HepG2 (cell line): ENCODE measurements around the gene ANKRD42. TPM values are rescaled to one million over a fixed set of nuclear protein-coding genes. Genes with fewer than 3 reads are reported as not detected.

Source experiments
- ATAC-seq: fragments of 200-7000 bp; cut with Tn5 transposase; 3 replicates; pipeline ENCODE4 v1.9.1; 2020; ENCODE audit warnings: mild to moderate bottlenecking, moderate library complexity
- BruUV-seq: library from RNA; stranded (reverse); fragments of 400-500 nt; replicated peaks from 2 replicates; lab custom pipeline; 2021; lab: Mats Ljungman, UMichigan
- CTCF ChIA-PET: fragments of 300-600 bp; formaldehyde crosslinking; extraction: SDS; loops from one replicate; lab custom pipeline; 2021; ENCODE audit warnings: low total read pairs, inconsistent platforms, low intra/inter-chr PET ratio; lab: Yijun Ruan, JAX
- POLR2A ChIA-PET: fragments of 350-600 bp; sonication (Branson Sonifier 250); formaldehyde crosslinking; loops from one replicate; lab custom pipeline; 2020; ENCODE audit warnings: antibody characterized with exemption, inconsistent platforms; lab: Yijun Ruan, JAX
- DNase-seq: peaks from one replicate; pipeline ENCODE4 v3.0.0-alpha.2; 2015; ENCODE audit warnings: low spot score
- FAIRE-seq: peaks from 3 replicates; lab custom pipeline; 2011; peaks lifted over from hg19 to GRCh38; lab: Jason Lieb, UNC
- H2AFZ ChIP-seq: one replicate; pipeline ENCODE4 v1.6.1; 2011; ENCODE audit warnings: low read length, inconsistent platforms
- H3K27ac ChIP-seq: fragments of 300-600 bp; 3 replicates; pipeline ENCODE4 v1.8.0; 2011; ENCODE audit warnings: mixed run types, mild to moderate bottlenecking, mixed read lengths, low read length, inconsistent platforms; ENCODE audit not compliant: insufficient read depth; ENCODE audit errors: extremely low read length
- H3K27me3 ChIP-seq, 2 experiments: fragments of 200-600 bp in 1 of 2; 2 replicates in 1 of 2; 3 replicates in 1 of 2; pipeline versions ENCODE4 v1.6.0 to v1.8.0; 2011; ENCODE audit warnings: low read length in 2 of 2, mild to moderate bottlenecking in 2 of 2, moderate library complexity in 2 of 2, inconsistent platforms in 1 of 2; ENCODE audit not compliant: insufficient read depth in 2 of 2, control insufficient read depth in 1 of 2
- H3K36me3 ChIP-seq, 2 experiments: fragments of 200-600 bp in 1 of 2; replicated peaks in 1 of 2; 2 replicates in 1 of 2; 3 replicates in 1 of 2; pipeline versions ENCODE4 v1.5.1 to v1.8.0; 2011; ENCODE audit warnings: low read length in 2 of 2, inconsistent platforms in 1 of 2; ENCODE audit not compliant: insufficient read depth in 2 of 2, control insufficient read depth in 1 of 2
- H3K4me1 ChIP-seq: 2 replicates; pipeline ENCODE4 v1.5.1; 2012; ENCODE audit warnings: low read length, inconsistent platforms; ENCODE audit not compliant: insufficient read depth
- H3K4me2 ChIP-seq: 2 replicates; pipeline ENCODE4 v1.6.0; 2011; ENCODE audit warnings: low read depth, low read length, inconsistent platforms
- H3K4me3 ChIP-seq, 3 experiments: fragments of 200-600 bp in 1 of 3; sonication (generic), shearing (Covaris generic) in 1 of 3; replicated peaks in 1 of 3; 2 replicates each; pipeline ENCODE4 v1.5.1; 2011 to 2016; ENCODE audit warnings: low read length in 3 of 3, inconsistent platforms in 2 of 3, low read depth in 2 of 3, mild to moderate bottlenecking in 2 of 3, control low read depth in 1 of 3, mixed read lengths in 1 of 3; ENCODE audit not compliant: insufficient read depth in 1 of 3
- H3K79me2 ChIP-seq: one replicate; pipeline ENCODE4 v1.6.1; 2011; ENCODE audit warnings: low read length, inconsistent platforms; ENCODE audit not compliant: insufficient read depth
- H3K9ac ChIP-seq: 2 replicates; pipeline ENCODE4 v1.6.0; 2011; ENCODE audit warnings: mild to moderate bottlenecking, low read depth, low read length, inconsistent platforms; ENCODE audit not compliant: insufficient read depth
- H3K9me3 ChIP-seq: 2 replicates; pipeline ENCODE4 v1.5.1; 2012; ENCODE audit warnings: mild to moderate bottlenecking, low read length
- H4K20me1 ChIP-seq: 2 replicates; pipeline ENCODE4 v1.6.0; 2011; ENCODE audit warnings: inconsistent platforms, mild to moderate bottlenecking, low read length, moderate library complexity; ENCODE audit not compliant: insufficient read depth
- HOXA9 ChIP-seq: sonication (generic); formaldehyde crosslinking; IDR thresholded peaks from 2 replicates; pipeline ENCODE4 v1.8.1; 2022; ENCODE audit warnings: missing genetic modification reagents, mild to moderate bottlenecking, moderate library complexity, borderline replicate concordance
- LCORL ChIP-seq, 2 experiments: fragments of 450-650 bp in 1 of 2; sonication (generic) in 1 of 2; formaldehyde crosslinking in 1 of 2; IDR thresholded peaks; 2 replicates each; pipeline versions ENCODE4 v1.5.0 to v1.6.1; 2017 to 2020; ENCODE audit warnings: antibody characterized with exemption in 1 of 2, missing genetic modification reagents in 1 of 2
- NFKBIZ ChIP-seq: IDR thresholded peaks from 2 replicates; pipeline ENCODE4 v1.6.1; 2018; ENCODE audit warnings: missing genetic modification reagents, missing compliant biosample characterization
- PRMT3 ChIP-seq: sonication (generic); formaldehyde crosslinking; IDR thresholded peaks from 2 replicates; pipeline ENCODE4 v1.8.1; 2022; ENCODE audit warnings: low read depth, mild to moderate bottlenecking, moderate library complexity, missing genetic modification reagents, borderline replicate concordance
- YEATS4 ChIP-seq: sonication (generic); formaldehyde crosslinking; IDR thresholded peaks from 2 replicates; pipeline ENCODE4 v1.4.0; 2020; ENCODE audit warnings: missing genetic modification reagents, borderline replicate concordance
- ZSCAN20 ChIP-seq: sonication (generic); formaldehyde crosslinking; IDR thresholded peaks from 2 replicates; pipeline ENCODE4 v1.4.0; 2020; ENCODE audit warnings: missing genetic modification reagents, mild to moderate bottlenecking, borderline replicate concordance
- ZSCAN21 ChIP-seq: sonication (generic); formaldehyde crosslinking; IDR thresholded peaks from 2 replicates; pipeline ENCODE4 v1.8.0; 2022; ENCODE audit warnings: mild to moderate bottlenecking, missing genetic modification reagents, moderate library complexity, borderline replicate concordance
- WGBS: methylation state at CpG from one replicate; pipeline ENCODE4 v1.1.6; 2017; ENCODE audit warnings: low lambda C conversion rate; 5-methylcytosine and 5-hydroxymethylcytosine counted together
- in situ Hi-C: cut with HindIII; loops from 2 replicates; pipeline ENCODE4 v1.10.0; 2017; ENCODE audit warnings: low pct_unique_long_range_greater_than_20kb; ENCODE audit not compliant: extremely low pct_ligation_motif_present
- intact Hi-C: fragments of 100-400 bp; cut with micrococcal nuclease; formaldehyde crosslinking; loops from one replicate; pipeline ENCODE4 v1.10.0; 2022; ENCODE audit not compliant: unreplicated experiment
- polyA plus RNA-seq, 8 experiments: library from polyadenylated mRNA; depleted of rRNA in 3 of 8; stranded (reverse) in 7 of 8; unstranded in 1 of 8; fragments of >200 nt; fragmentation: Illumina TruSeq in 4 of 8; extraction: Trizol in 4 of 8; gene quantifications; 2 replicates each; pipeline versions ENCODE4 v1.2.1 to v1.2.3, GENCODE V29; 2011 to 2016; ENCODE audit warnings: low read depth in 4 of 8, missing spikeins in 1 of 8, mixed read lengths in 1 of 8; ENCODE audit not compliant: insufficient read depth in 1 of 8
- total RNA-seq, 5 experiments: library from RNA; depleted of rRNA; stranded (reverse); fragments of >200 nt; fragmentation: Illumina TruSeq; extraction: Trizol; gene quantifications; 2 replicates each; pipeline ENCODE4 v1.2.3, GENCODE V29; 2016; ENCODE audit warnings: low read depth in 1 of 5
- TF ChIP-seq, protein P1 (sequence below): sonication (generic); formaldehyde crosslinking; conservative IDR thresholded peaks from 2 replicates; pipeline ENCODE4 v1.4.0; 2020; ENCODE audit warnings: mild to moderate bottlenecking, missing genetic modification reagents, moderate library complexity
- TF ChIP-seq, protein P2 (sequence below): sonication (generic); formaldehyde crosslinking; IDR thresholded peaks from 2 replicates; pipeline ENCODE4 v1.8.0; 2022; ENCODE audit warnings: mild to moderate bottlenecking, missing genetic modification reagents, borderline replicate concordance
- TF ChIP-seq, protein P3 (sequence below): IDR thresholded peaks from 2 replicates; pipeline ENCODE4 v1.6.1; 2016
- TF ChIP-seq, protein P4 (sequence below): sonication (generic); formaldehyde crosslinking; IDR thresholded peaks from 2 replicates; pipeline ENCODE4 v1.5.0; 2020; ENCODE audit warnings: mild to moderate bottlenecking, missing genetic modification reagents, moderate library complexity

ANKRD42 gene
- total and polyA plus RNA-seq, 2 of the 13 experiments (the other 11 are each of a cell fraction or from before 2014, with no cell fraction given) = 2.2 to 3.7 TPM

DNA sequence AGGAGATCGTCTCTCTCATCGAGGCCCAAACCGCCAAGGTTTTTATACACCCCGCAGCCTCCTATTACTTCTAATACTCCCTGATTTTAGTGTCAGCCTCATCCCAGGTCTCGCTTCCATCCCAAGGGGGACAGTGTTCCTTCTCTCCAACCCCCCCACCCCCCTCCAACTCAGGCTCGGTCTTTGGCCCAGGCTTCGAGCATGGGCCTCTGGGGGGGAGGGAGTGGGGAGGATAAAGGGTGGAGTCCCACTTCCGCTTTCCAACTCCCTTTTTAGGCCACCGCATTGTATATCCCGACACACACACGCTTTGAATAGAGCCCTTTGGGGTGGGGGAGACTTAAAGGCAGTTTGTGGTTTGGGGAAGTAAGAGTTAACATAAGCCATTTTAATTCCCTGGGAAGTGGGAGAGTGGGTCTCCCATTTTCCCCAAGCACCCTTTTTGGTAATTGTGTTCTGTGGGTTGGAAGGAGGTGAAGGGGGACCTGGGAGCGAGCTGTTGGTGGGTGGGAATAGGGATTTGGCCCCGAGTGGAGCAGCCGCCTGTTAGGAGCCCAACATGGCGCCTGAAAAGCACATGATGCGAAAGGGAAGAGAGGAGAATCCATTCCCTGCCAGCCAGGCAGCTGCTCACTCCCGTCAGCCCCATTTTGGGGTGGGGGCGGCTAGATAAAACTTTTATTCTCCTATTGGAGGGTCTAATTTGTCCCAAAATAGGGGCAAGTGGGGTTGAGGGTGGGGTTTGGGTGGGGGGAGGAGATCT, 35.7 kb upstream of the ANKRD42 start:
- TSS peak; percentile 39 for BruUV-seq
- peaks cover 43% of the 10 kb centered on the region for H3K4me1 ChIP-seq
- intact Hi-C loops = loop anchor here (2.0 to 5.0 kb wide), 2 partner anchors 65 to 150 kb away; no protein-coding TSS in a partner anchor
- ChIA-PET CTCF (no interaction called here), POLR2A (interaction anchor here (0.7 to 2.7 kb wide), 26 partner anchors 11 to 257 kb away, joined by 3 to 67 read pairs (median 8); partner anchors contain the start of genes ANKRD42, CCDC90B, DDIAS and PRCP)
- H3K27me3 ChIP-seq = no peaks in the 10 kb centered on the region; a peak in 1 of 5 replicates
- no peaks in the 10 kb centered on the region; a peak in 2 of 5 replicates for H3K36me3 ChIP-seq
- H3K27ac ChIP-seq = peak overlapping the region; percentile 94
- FAIRE-seq = no peak
- peak; percentile 12 for ATAC-seq
- whole genome bisulfite sequencing = under 1% methylated on average over 18 of the region's 18 CpGs
- H3K4me3 ChIP-seq = peak overlapping the region; percentile 79 to 100 (median 93)
- peaks cover 55% of the 10 kb centered on the region for H3K79me2 ChIP-seq
- DNase-seq = peak; percentile 39
- peaks cover 33% of the 10 kb centered on the region for H4K20me1 ChIP-seq
- in situ Hi-C loops = loop anchor here (5.0 kb wide), 1 partner anchor 70 kb away; no protein-coding TSS in a partner anchor
- H3K9me3 ChIP-seq = no peaks in the 10 kb centered on the region
- no peak overlapping the region for H2AFZ ChIP-seq
- H3K9ac ChIP-seq = peak overlapping the region; percentile 96
- peak overlapping the region; percentile 83 for H3K4me2 ChIP-seq
- TF ChIP-seq NFKBIZ (CRISPR knock-in tag) (no peak), ZSCAN21 (CRISPR knock-in tag) (peak; percentile 2; the same call in 1 of the 2 replicates), HOXA9 (CRISPR knock-in tag) (0 out of 2 replicates have a peak, but pooled peaks have one; percentile 5), ZSCAN20 (CRISPR knock-in tag) (no peak), LCORL (IDR thresholded peaks at IDR 0.05) (no peak), LCORL (CRISPR knock-in tag; IDR thresholded peaks at IDR 0.05) (peak; percentile 29; the same call in 1 of the 2 replicates), PRMT3 (CRISPR knock-in tag) (0 out of 2 replicates have a peak, but pooled peaks have one; percentile 4), YEATS4 (CRISPR knock-in tag) (peak; percentile 77; the same call in 1 of the 2 replicates)
- TF ChIP-seq, protein P1, sequence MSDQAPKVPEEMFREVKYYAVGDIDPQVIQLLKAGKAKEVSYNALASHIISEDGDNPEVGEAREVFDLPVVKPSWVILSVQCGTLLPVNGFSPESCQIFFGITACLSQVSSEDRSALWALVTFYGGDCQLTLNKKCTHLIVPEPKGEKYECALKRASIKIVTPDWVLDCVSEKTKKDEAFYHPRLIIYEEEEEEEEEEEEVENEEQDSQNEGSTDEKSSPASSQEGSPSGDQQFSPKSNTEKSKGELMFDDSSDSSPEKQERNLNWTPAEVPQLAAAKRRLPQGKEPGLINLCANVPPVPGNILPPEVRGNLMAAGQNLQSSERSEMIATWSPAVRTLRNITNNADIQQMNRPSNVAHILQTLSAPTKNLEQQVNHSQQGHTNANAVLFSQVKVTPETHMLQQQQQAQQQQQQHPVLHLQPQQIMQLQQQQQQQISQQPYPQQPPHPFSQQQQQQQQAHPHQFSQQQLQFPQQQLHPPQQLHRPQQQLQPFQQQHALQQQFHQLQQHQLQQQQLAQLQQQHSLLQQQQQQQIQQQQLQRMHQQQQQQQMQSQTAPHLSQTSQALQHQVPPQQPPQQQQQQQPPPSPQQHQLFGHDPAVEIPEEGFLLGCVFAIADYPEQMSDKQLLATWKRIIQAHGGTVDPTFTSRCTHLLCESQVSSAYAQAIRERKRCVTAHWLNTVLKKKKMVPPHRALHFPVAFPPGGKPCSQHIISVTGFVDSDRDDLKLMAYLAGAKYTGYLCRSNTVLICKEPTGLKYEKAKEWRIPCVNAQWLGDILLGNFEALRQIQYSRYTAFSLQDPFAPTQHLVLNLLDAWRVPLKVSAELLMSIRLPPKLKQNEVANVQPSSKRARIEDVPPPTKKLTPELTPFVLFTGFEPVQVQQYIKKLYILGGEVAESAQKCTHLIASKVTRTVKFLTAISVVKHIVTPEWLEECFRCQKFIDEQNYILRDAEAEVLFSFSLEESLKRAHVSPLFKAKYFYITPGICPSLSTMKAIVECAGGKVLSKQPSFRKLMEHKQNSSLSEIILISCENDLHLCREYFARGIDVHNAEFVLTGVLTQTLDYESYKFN (CRISPR knock-in tag) = 0 out of 2 replicates have a peak, but pooled peaks have one; percentile 12
- TF ChIP-seq, protein P2, sequence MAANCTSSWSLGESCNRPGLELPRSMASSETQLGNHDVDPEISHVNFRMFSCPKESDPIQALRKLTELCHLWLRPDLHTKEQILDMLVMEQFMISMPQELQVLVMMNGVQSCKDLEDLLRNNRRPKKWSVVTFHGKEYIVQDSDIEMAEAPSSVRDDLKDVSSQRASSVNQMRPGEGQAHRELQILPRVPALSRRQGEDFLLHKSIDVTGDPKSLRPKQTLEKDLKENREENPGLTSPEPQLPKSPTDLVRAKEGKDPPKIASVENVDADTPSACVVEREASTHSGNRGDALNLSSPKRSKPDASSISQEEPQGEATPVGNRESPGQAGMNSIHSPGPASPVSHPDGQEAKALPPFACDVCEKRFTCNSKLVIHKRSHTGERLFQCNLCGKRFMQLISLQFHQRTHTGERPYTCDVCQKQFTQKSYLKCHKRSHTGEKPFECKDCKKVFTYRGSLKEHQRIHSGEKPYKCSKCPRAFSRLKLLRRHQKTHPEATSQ (CRISPR knock-in tag) = 0 out of 2 replicates have a peak, but pooled peaks have one; percentile 17
- TF ChIP-seq, protein P3, sequence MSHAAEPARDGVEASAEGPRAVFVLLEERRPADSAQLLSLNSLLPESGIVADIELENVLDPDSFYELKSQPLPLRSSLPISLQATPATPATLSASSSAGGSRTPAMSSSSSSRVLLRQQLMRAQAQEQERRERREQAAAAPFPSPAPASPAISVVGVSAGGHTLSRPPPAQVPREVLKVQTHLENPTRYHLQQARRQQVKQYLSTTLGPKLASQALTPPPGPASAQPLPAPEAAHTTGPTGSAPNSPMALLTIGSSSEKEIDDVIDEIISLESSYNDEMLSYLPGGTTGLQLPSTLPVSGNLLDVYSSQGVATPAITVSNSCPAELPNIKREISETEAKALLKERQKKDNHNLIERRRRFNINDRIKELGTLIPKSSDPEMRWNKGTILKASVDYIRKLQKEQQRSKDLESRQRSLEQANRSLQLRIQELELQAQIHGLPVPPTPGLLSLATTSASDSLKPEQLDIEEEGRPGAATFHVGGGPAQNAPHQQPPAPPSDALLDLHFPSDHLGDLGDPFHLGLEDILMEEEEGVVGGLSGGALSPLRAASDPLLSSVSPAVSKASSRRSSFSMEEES = no peak
- TF ChIP-seq, protein P4, sequence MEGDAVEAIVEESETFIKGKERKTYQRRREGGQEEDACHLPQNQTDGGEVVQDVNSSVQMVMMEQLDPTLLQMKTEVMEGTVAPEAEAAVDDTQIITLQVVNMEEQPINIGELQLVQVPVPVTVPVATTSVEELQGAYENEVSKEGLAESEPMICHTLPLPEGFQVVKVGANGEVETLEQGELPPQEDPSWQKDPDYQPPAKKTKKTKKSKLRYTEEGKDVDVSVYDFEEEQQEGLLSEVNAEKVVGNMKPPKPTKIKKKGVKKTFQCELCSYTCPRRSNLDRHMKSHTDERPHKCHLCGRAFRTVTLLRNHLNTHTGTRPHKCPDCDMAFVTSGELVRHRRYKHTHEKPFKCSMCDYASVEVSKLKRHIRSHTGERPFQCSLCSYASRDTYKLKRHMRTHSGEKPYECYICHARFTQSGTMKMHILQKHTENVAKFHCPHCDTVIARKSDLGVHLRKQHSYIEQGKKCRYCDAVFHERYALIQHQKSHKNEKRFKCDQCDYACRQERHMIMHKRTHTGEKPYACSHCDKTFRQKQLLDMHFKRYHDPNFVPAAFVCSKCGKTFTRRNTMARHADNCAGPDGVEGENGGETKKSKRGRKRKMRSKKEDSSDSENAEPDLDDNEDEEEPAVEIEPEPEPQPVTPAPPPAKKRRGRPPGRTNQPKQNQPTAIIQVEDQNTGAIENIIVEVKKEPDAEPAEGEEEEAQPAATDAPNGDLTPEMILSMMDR (CRISPR knock-in tag) = no peak
